Glutamatergic neuron (in vitro differentiated cells): ENCODE measurements around the gene CACNG7. TPM values are rescaled to one million over a fixed set of nuclear protein-coding genes. Genes with fewer than 3 reads are reported as not detected.

Source experiments
- DNase-seq: peaks from one replicate; pipeline ENCODE4 v3.0.0; 2022
- H3K27ac Mint-ChIP-seq: one replicate; pipeline ENCODE4 v1.8.0; 2020; ENCODE audit warnings: mild to moderate bottlenecking, mixed read lengths, inconsistent platforms; ENCODE audit not compliant: unreplicated experiment
- H3K27me3 Mint-ChIP-seq: one replicate; pipeline ENCODE4 v1.8.0; 2020; ENCODE audit warnings: mild to moderate bottlenecking, moderate library complexity, mixed read lengths, inconsistent platforms; ENCODE audit not compliant: unreplicated experiment
- H3K36me3 Mint-ChIP-seq: one replicate; pipeline ENCODE4 v1.8.0; 2020; ENCODE audit warnings: mild to moderate bottlenecking, mixed read lengths, inconsistent platforms; ENCODE audit not compliant: unreplicated experiment
- H3K4me1 Mint-ChIP-seq: one replicate; pipeline ENCODE4 v1.8.0; 2020; ENCODE audit warnings: mild to moderate bottlenecking, low read depth, mixed read lengths, inconsistent platforms; ENCODE audit not compliant: unreplicated experiment
- H3K4me3 Mint-ChIP-seq: one replicate; pipeline ENCODE4 v1.8.0; 2020; ENCODE audit warnings: mild to moderate bottlenecking, mixed read lengths, inconsistent platforms; ENCODE audit not compliant: unreplicated experiment
- H3K9me3 Mint-ChIP-seq: one replicate; pipeline ENCODE4 v1.8.0; 2020; ENCODE audit warnings: mild to moderate bottlenecking, moderate library complexity, mixed read lengths, inconsistent platforms; ENCODE audit not compliant: unreplicated experiment
- CTCF ChIP-seq: fragments of 200-600 bp; sonication (generic); IDR thresholded peaks from one replicate; pipeline ENCODE4 v1.5.0; 2021; ENCODE audit not compliant: partially characterized antibody, unreplicated experiment
- total RNA-seq: library from RNA; stranded (reverse); fragmentation: NEBNext Ultra II Directional; extraction: Animal tissue kit (Norgen Biotek cat#: 25700); gene quantifications from one replicate; pipeline ENCODE4 v1.2.1, GENCODE V29; 2021; ENCODE audit not compliant: unreplicated experiment

CACNG7 gene
- total RNA-seq, 1 donor from 2014 or later, result 60.4 TPM

GRCh38 chr19:53992815-53993214 lies 83.7 kb downstream of the CACNG7 start:
- H3K36me3 Mint-ChIP-seq, result no peaks in the 10 kb centered on the region
- peaks cover 6% of the 10 kb centered on the region for H3K4me1 Mint-ChIP-seq
- no peak for DNase-seq
- H3K27me3 Mint-ChIP-seq, result peaks cover 10% of the 10 kb centered on the region
- H3K27ac Mint-ChIP-seq, result no peak overlapping the region
- H3K4me3 Mint-ChIP-seq, result no peak overlapping the region
- peaks cover 12% of the 10 kb centered on the region for H3K9me3 Mint-ChIP-seq
- TF ChIP-seq CTCF, result no peak

- H3K9me3 Mint-ChIP-seq, result peaks cover 12% of the 10 kb centered on the region
- DNase-seq, result no peak
- H3K4me1 Mint-ChIP-seq, result peaks cover 6% of the 10 kb centered on the region
- TF ChIP-seq CTCF, result no peak
- H3K4me3 Mint-ChIP-seq, result no peak overlapping the region
- peaks cover 9% of the 10 kb centered on the region for H3K27me3 Mint-ChIP-seq
- H3K27ac Mint-ChIP-seq, result no peak overlapping the region
- H3K36me3 Mint-ChIP-seq, result no peaks in the 10 kb centered on the region
Observed at GRCh38 chr19:53993448-53993847, 84.4 kb downstream of the CACNG7 start.

Other genes with a start within 250 kb of the CACNG7 start
- gene NLRP12, start 85.0 kb upstream of the CACNG7 start, total RNA-seq, result 0.12 TPM
- 61.5 TPM for gene MYADM, start 41.4 kb upstream of the CACNG7 start, total RNA-seq
- 33.1 TPM for gene PRKCG, start 27.1 kb upstream of the CACNG7 start, total RNA-seq
- 4.3 TPM for gene CACNG8, start 53.7 kb downstream of the CACNG7 start, total RNA-seq
- 0.74 TPM for gene CACNG6, start 82.4 kb downstream of the CACNG7 start, total RNA-seq
- not detected for gene VSTM1, start 154.6 kb downstream of the CACNG7 start, total RNA-seq
- not detected for gene TARM1, start 172.1 kb downstream of the CACNG7 start, total RNA-seq
- gene OSCAR, start 191.5 kb downstream of the CACNG7 start, total RNA-seq, result not detected
- gene NDUFA3, start 193.6 kb downstream of the CACNG7 start, total RNA-seq, result 143 TPM
- 21.9 TPM for gene TFPT, start 206.4 kb downstream of the CACNG7 start, total RNA-seq
- 55.5 TPM for gene PRPF31, start 206.5 kb downstream of the CACNG7 start, total RNA-seq
- gene CNOT3, start 228.5 kb downstream of the CACNG7 start, total RNA-seq, result 56.9 TPM